Natural killer cell (primary cell): ENCODE results near the gene RMDN3. TPM values are rescaled to one million over a fixed set of nuclear protein-coding genes. Genes with fewer than 3 reads are reported as not detected.
A peak's percentile ranks its signal among the peaks of the same experiment; 100 is the strongest.

ENCODE experiments used
- ATAC-seq, 3 donors: fragments of 150-1000 bp in 2 of 3; fragments of 200-7000 bp in 1 of 3; cut with Tn5 transposase; 1 replicate in 1 of 3; 2 replicates in 2 of 3; pipeline ENCODE4 v1.10.0; 2021; ENCODE audit warnings: mild to moderate bottlenecking in 2 of 3, moderate library complexity in 2 of 3
- DNase-seq, 2 donors: peaks; one replicate each; pipeline versions ENCODE4 v3.0.0 to v3.0.0-alpha.2; 2013 to 2021; ENCODE audit warnings: mixed read lengths in 1 of 2
- H3K27ac ChIP-seq: one replicate; pipeline ENCODE4 v1.5.1; 2013; ENCODE audit warnings: mild to moderate bottlenecking, low read length
- H3K27me3 ChIP-seq: one replicate; pipeline ENCODE4 v1.6.1; 2013; ENCODE audit warnings: low read length; ENCODE audit not compliant: control insufficient read depth, insufficient read depth
- H3K36me3 ChIP-seq: one replicate; pipeline ENCODE4 v1.6.1; 2013; ENCODE audit warnings: low read length; ENCODE audit not compliant: control insufficient read depth, insufficient read depth
- H3K4me1 ChIP-seq: one replicate; pipeline ENCODE4 v1.6.1; 2013; ENCODE audit warnings: low read length; ENCODE audit not compliant: control insufficient read depth, insufficient read depth
- H3K4me3 ChIP-seq: one replicate; pipeline ENCODE4 v1.5.1; 2013; ENCODE audit warnings: low read length
- H3K9me3 ChIP-seq: one replicate; pipeline ENCODE4 v1.6.1; 2013; ENCODE audit warnings: low read length; ENCODE audit not compliant: control insufficient read depth, insufficient read depth
- H3K27ac Mint-ChIP-seq, 2 donors: one replicate each; pipeline ENCODE4 v1.8.0; 2022; ENCODE audit warnings: mild to moderate bottlenecking in 2 of 2, mixed read lengths in 2 of 2, moderate library complexity in 1 of 2
- H3K27me3 Mint-ChIP-seq, 2 donors: one replicate each; pipeline ENCODE4 v1.8.0; 2022; ENCODE audit warnings: low read depth in 2 of 2, mixed read lengths in 2 of 2
- H3K36me3 Mint-ChIP-seq: one replicate; pipeline ENCODE4 v1.8.0; 2022; ENCODE audit warnings: mixed read lengths
- H3K4me1 Mint-ChIP-seq, 2 donors: one replicate each; pipeline ENCODE4 v1.8.0; 2022; ENCODE audit warnings: mixed read lengths in 2 of 2
- H3K4me3 Mint-ChIP-seq: one replicate; pipeline ENCODE4 v1.8.0; 2022; ENCODE audit warnings: mild to moderate bottlenecking, moderate library complexity, mixed read lengths
- H3K9me3 Mint-ChIP-seq, 2 donors: one replicate each; pipeline ENCODE4 v1.8.0; 2022; ENCODE audit warnings: mixed read lengths in 2 of 2
- CTCF ChIP-seq: fragments of 200-600 bp; IDR thresholded peaks from one replicate; pipeline ENCODE4 v1.8.0; 2022; ENCODE audit warnings: antibody characterized with exemption
- WGBS: methylation state at CpG from one replicate; pipeline ENCODE4 v1.1.7; 2013; ENCODE audit warnings: missing lambda C conversion rate; ENCODE audit not compliant: insufficient coverage; 5-methylcytosine and 5-hydroxymethylcytosine counted together
- intact Hi-C: fragments of 100-400 bp; cut with micrococcal nuclease; formaldehyde crosslinking; loops from one replicate; pipeline ENCODE4 v1.14.2; 2022
- total RNA-seq, 4 donors: library from RNA; stranded (reverse); fragments of 120-200 nt in 1 of 4; gene quantifications; one replicate each; pipeline versions ENCODE4 v1.2.3 to v1.2.4, GENCODE V29; 2013 to 2022

The RMDN3 gene
- total RNA-seq, 3 donors from 2014 or later (not counting 1 experiment from before 2014, with no cell fraction given) = 52.8 to 82.3 (median 72.0) TPM

- H3K27ac Mint-ChIP-seq = no peak overlapping the region
- no peaks in the 10 kb centered on the region for H3K36me3 Mint-ChIP-seq
- no peak for DNase-seq
- Histone ChIP-seq H3K4me3 (no peak overlapping the region), H3K27ac (no peak overlapping the region), H3K4me1 (no peaks in the 10 kb centered on the region), H3K9me3 (no peaks in the 10 kb centered on the region), H3K27me3 (no peaks in the 10 kb centered on the region), H3K36me3 (no peaks in the 10 kb centered on the region)
- H3K4me1 Mint-ChIP-seq = peaks cover 0 to 9% of the 10 kb centered on the region in 2 donors
- no peak overlapping the region for H3K4me3 Mint-ChIP-seq
- TF ChIP-seq CTCF = no peak
- no peaks in the 10 kb centered on the region for H3K9me3 Mint-ChIP-seq
- WGBS = 100% methylated on average over 1 of the region's 2 CpGs
- H3K27me3 Mint-ChIP-seq = no peaks in the 10 kb centered on the region
- no peak for ATAC-seq
- intact Hi-C loops = no loop called here
Measured at GRCh38 chr15:40714144-40714543, 40.9 kb downstream of the RMDN3 start.

GRCh38 chr15:40706121-40706520 is 48.9 kb downstream of the RMDN3 start:
- Histone ChIP-seq H3K27me3 (no peaks in the 10 kb centered on the region), H3K36me3 (no peaks in the 10 kb centered on the region), H3K9me3 (no peaks in the 10 kb centered on the region), H3K4me1 (no peaks in the 10 kb centered on the region), H3K4me3 (no peak overlapping the region), H3K27ac (no peak overlapping the region)
- ATAC-seq (no peak), DNase-seq (no peak)
- no peak overlapping the region for H3K4me3 Mint-ChIP-seq
- H3K27ac Mint-ChIP-seq = no peak overlapping the region
- intact Hi-C loops = no loop called here
- peaks cover 0 to 5% of the 10 kb centered on the region in 2 donors for H3K4me1 Mint-ChIP-seq
- no peaks in the 10 kb centered on the region for H3K9me3 Mint-ChIP-seq
- no peaks in the 10 kb centered on the region for H3K36me3 Mint-ChIP-seq
- WGBS = 96% methylated on average over 2 of the region's 2 CpGs
- H3K27me3 Mint-ChIP-seq = no peaks in the 10 kb centered on the region
- TF ChIP-seq CTCF = no peak

GRCh38 chr15:40702077-40702476 is 53.0 kb downstream of the RMDN3 start:
- Mint-ChIP-seq H3K27ac (no peak overlapping the region), H3K4me1 (no peaks in the 10 kb centered on the region), H3K9me3 (no peaks in the 10 kb centered on the region), H3K27me3 (no peaks in the 10 kb centered on the region), H3K36me3 (no peaks in the 10 kb centered on the region), H3K4me3 (no peak overlapping the region)
- WGBS = 94% methylated on average over 7 of the region's 7 CpGs
- peak in 2 of 3 donors; percentile 61 to 68 for ATAC-seq
- intact Hi-C loops = loop anchor here (1.0 to 5.0 kb wide), 3 partner anchors 40 to 192 kb away; partner anchors contain the start of gene VPS18
- H3K4me1 ChIP-seq = no peaks in the 10 kb centered on the region
- H3K9me3 ChIP-seq = no peaks in the 10 kb centered on the region
- H3K27ac ChIP-seq = no peak overlapping the region
- TF ChIP-seq CTCF = peak; percentile 55
- H3K36me3 ChIP-seq = no peaks in the 10 kb centered on the region
- peak in 1 of 2 donors; percentile 54 for DNase-seq
- no peaks in the 10 kb centered on the region for H3K27me3 ChIP-seq
- no peak overlapping the region for H3K4me3 ChIP-seq

GRCh38 chr15:40697916-40698315 is 57.1 kb downstream of the RMDN3 start:
- H3K27me3 ChIP-seq = no peaks in the 10 kb centered on the region
- TF ChIP-seq CTCF = no peak
- peaks cover 19% of the 10 kb centered on the region for H3K4me1 ChIP-seq
- no peak overlapping the region for H3K4me3 ChIP-seq
- ATAC-seq = no peak
- Mint-ChIP-seq H3K27ac (no peak overlapping the region), H3K4me1 (peaks cover 20 to 22% of the 10 kb centered on the region in 2 donors), H3K4me3 (peak overlapping the region; percentile 22), H3K36me3 (no peaks in the 10 kb centered on the region), H3K9me3 (no peaks in the 10 kb centered on the region), H3K27me3 (no peaks in the 10 kb centered on the region)
- H3K9me3 ChIP-seq = no peaks in the 10 kb centered on the region
- intact Hi-C loops = no loop called here
- DNase-seq = no peak
- H3K27ac ChIP-seq = no peak overlapping the region
- no peaks in the 10 kb centered on the region for H3K36me3 ChIP-seq
- WGBS = 95% methylated on average over 6 of the region's 7 CpGs
